H1 (cell line): Measurements from ENCODE around the gene SGPP2. TPM values are rescaled to one million over a fixed set of nuclear protein-coding genes. Genes with fewer than 3 reads are reported as not detected.

Experiments used
- CTCF ChIA-PET: fragments of 300-600 bp; sonication (Branson Sonifier 250); formaldehyde crosslinking; loops from one replicate; lab custom pipeline; 2021; ENCODE audit not compliant: partially characterized antibody; lab: Charles Lee
- POLR2A ChIA-PET: fragments of 300-600 bp; sonication (Branson Sonifier 250); formaldehyde crosslinking; loops from one replicate; lab custom pipeline; 2021; ENCODE audit warnings: inconsistent platforms; ENCODE audit not compliant: partially characterized antibody; lab: Charles Lee
- DNase-seq, 2 experiments: peaks; one replicate each; pipeline versions ENCODE4 v3.0.0 to v3.0.0-alpha.2; 2010 to 2022; ENCODE audit warnings: low spot score in 2 of 2, low read depth in 1 of 2, mixed read lengths in 1 of 2
- FAIRE-seq: peaks from 2 replicates; lab custom pipeline; 2011; peaks lifted over from hg19 to GRCh38; lab: Jason Lieb, UNC
- H2AFZ ChIP-seq: 2 replicates; pipeline ENCODE4 v1.8.1; 2012; ENCODE audit warnings: low read length, inconsistent platforms
- H2AK5ac ChIP-seq: 2 replicates; pipeline ENCODE4 v1.6.1; 2013; ENCODE audit warnings: low read depth, low read length
- H2BK120ac ChIP-seq: replicated peaks from 2 replicates; pipeline ENCODE3; 2013; ENCODE audit warnings: low read depth, low read length, inconsistent platforms
- H2BK12ac ChIP-seq: 2 replicates; pipeline ENCODE4 v1.6.1; 2013; ENCODE audit warnings: low read depth, low read length
- H2BK15ac ChIP-seq: 2 replicates; pipeline ENCODE4 v1.6.1; 2013; ENCODE audit warnings: low read length
- H2BK20ac ChIP-seq: 2 replicates; pipeline ENCODE4 v1.6.1; 2013; ENCODE audit warnings: low read length
- H2BK5ac ChIP-seq: 2 replicates; pipeline ENCODE4 v1.6.1; 2013; ENCODE audit warnings: low read depth, low read length
- H3K14ac ChIP-seq: 2 replicates; pipeline ENCODE4 v1.6.1; 2013; ENCODE audit warnings: inconsistent platforms; ENCODE audit not compliant: insufficient read length
- H3K18ac ChIP-seq: 2 replicates; pipeline ENCODE4 v1.6.1; 2013; ENCODE audit warnings: low read length; ENCODE audit errors: extremely low read depth
- H3K23ac ChIP-seq: 2 replicates; pipeline ENCODE4 v1.6.1; 2013; ENCODE audit warnings: inconsistent platforms; ENCODE audit not compliant: insufficient read length
- H3K23me2 ChIP-seq: 2 replicates; pipeline ENCODE4 v1.6.1; 2013; ENCODE audit warnings: low read depth, low read length
- H3K27ac ChIP-seq: 2 replicates; pipeline ENCODE4 v1.6.1; 2011; ENCODE audit warnings: low read depth, low read length, inconsistent platforms
- H3K27me3 ChIP-seq, 4 experiments: replicated peaks in 1 of 4; 1 replicate in 1 of 4; 2 replicates in 3 of 4; pipeline versions ENCODE4 v1.6.1 to v1.8.1; 2011 to 2013; ENCODE audit warnings: low read length in 3 of 4, mild to moderate bottlenecking in 3 of 4, inconsistent platforms in 2 of 4, mixed read lengths in 2 of 4, moderate library complexity in 1 of 4; ENCODE audit not compliant: control insufficient read depth in 3 of 4, insufficient read depth in 3 of 4; ENCODE audit errors: extremely low read depth in 1 of 4
- H3K36me3 ChIP-seq, 4 experiments: 2 replicates each; pipeline versions ENCODE4 v1.6.1 to v1.8.1; 2011 to 2013; ENCODE audit warnings: mild to moderate bottlenecking in 4 of 4, low read length in 3 of 4, moderate library complexity in 2 of 4, control low read depth in 1 of 4, inconsistent platforms in 1 of 4; ENCODE audit not compliant: insufficient read depth in 4 of 4, control insufficient read depth in 2 of 4
- H3K4ac ChIP-seq: replicated peaks from 2 replicates; pipeline ENCODE3; 2013; ENCODE audit warnings: low read length, low read depth, mixed read lengths, inconsistent platforms; ENCODE audit not compliant: insufficient read length
- H3K4me1 ChIP-seq, 4 experiments: replicated peaks in 1 of 4; 1 replicate in 1 of 4; 2 replicates in 3 of 4; pipeline versions ENCODE4 v1.6.1 to v1.8.1; 2011 to 2013; ENCODE audit warnings: low read length in 3 of 4, inconsistent platforms in 2 of 4, mixed read lengths in 1 of 4; ENCODE audit not compliant: insufficient read depth in 4 of 4, control insufficient read depth in 3 of 4
- H3K4me2 ChIP-seq, 2 experiments: 2 replicates each; pipeline versions ENCODE4 v1.6.1 to v1.8.1; 2011 to 2013; ENCODE audit warnings: low read depth in 2 of 2, low read length in 2 of 2, control low read depth in 1 of 2, inconsistent platforms in 1 of 2, mild to moderate bottlenecking in 1 of 2; ENCODE audit not compliant: insufficient read depth in 1 of 2
- H3K4me3 ChIP-seq, 4 experiments: fragments of 200-600, 300-600 bp in 1 of 4; sonication (generic), shearing (Covaris generic), sonication (Bioruptor Twin) in 1 of 4; 2 replicates each; pipeline versions ENCODE4 v1.5.1 to v1.8.1; 2011 to 2016; ENCODE audit warnings: low read length in 4 of 4, low read depth in 3 of 4, control low read depth in 2 of 4, inconsistent platforms in 2 of 4, mild to moderate bottlenecking in 2 of 4, mixed read lengths in 1 of 4, moderate library complexity in 1 of 4; ENCODE audit not compliant: insufficient read depth in 2 of 4; ENCODE audit errors: extremely low read depth in 1 of 4
- H3K56ac ChIP-seq: replicated peaks from 2 replicates; pipeline ENCODE3; 2013; ENCODE audit warnings: low read depth, mild to moderate bottlenecking, mixed read lengths, low read length, inconsistent platforms; ENCODE audit not compliant: insufficient read length
- H3K79me1 ChIP-seq: 2 replicates; pipeline ENCODE4 v1.6.1; 2013; ENCODE audit warnings: low read depth, low read length, control low read depth
- H3K79me2 ChIP-seq, 2 experiments: 2 replicates each; pipeline versions ENCODE4 v1.6.1 to v1.8.1; 2012 to 2013; ENCODE audit warnings: low read length in 2 of 2, mild to moderate bottlenecking in 2 of 2, inconsistent platforms in 1 of 2; ENCODE audit not compliant: insufficient read depth in 2 of 2, control insufficient read depth in 1 of 2
- H3K9ac ChIP-seq, 4 experiments: replicated peaks in 1 of 4; 1 replicate in 1 of 4; 2 replicates in 3 of 4; pipeline versions ENCODE4 v1.6.1 to v1.8.1; 2011 to 2013; ENCODE audit warnings: low read depth in 3 of 4, low read length in 3 of 4, control low read depth in 2 of 4, mild to moderate bottlenecking in 2 of 4, moderate library complexity in 2 of 4, inconsistent platforms in 1 of 4; ENCODE audit errors: extremely low read depth in 1 of 4
- H3K9me3 ChIP-seq, 2 experiments: 2 replicates each; pipeline versions ENCODE4 v1.6.1 to v1.8.1; 2012 to 2013; ENCODE audit warnings: mild to moderate bottlenecking in 2 of 2, moderate library complexity in 2 of 2, control low read depth in 1 of 2, inconsistent platforms in 1 of 2, low read depth in 1 of 2, low read length in 1 of 2, mixed read lengths in 1 of 2; ENCODE audit not compliant: insufficient read depth in 2 of 2
- H4K20me1 ChIP-seq, 2 experiments: replicated peaks in 1 of 2; 2 replicates each; pipeline versions ENCODE3 to v1.8.1; 2011 to 2013; ENCODE audit warnings: inconsistent platforms in 2 of 2, low read length in 2 of 2, mild to moderate bottlenecking in 1 of 2; ENCODE audit not compliant: insufficient read depth in 2 of 2, control insufficient read depth in 1 of 2
- H4K5ac ChIP-seq: 2 replicates; pipeline ENCODE4 v1.6.1; 2013; ENCODE audit warnings: low read length, low read depth, mixed read lengths, inconsistent platforms; ENCODE audit not compliant: insufficient read length
- H4K8ac ChIP-seq: 2 replicates; pipeline ENCODE4 v1.8.0; 2013; ENCODE audit warnings: mild to moderate bottlenecking, moderate library complexity, low read length, inconsistent platforms; ENCODE audit not compliant: insufficient read depth; ENCODE audit errors: extremely low read depth
- H4K91ac ChIP-seq: replicated peaks from 2 replicates; pipeline ENCODE3; 2013; ENCODE audit warnings: low read length, mixed read lengths, inconsistent platforms; ENCODE audit not compliant: insufficient read length
- ASH2L ChIP-seq: fragments of 200-600, 300-600 bp; sonication (generic); IDR thresholded peaks from one replicate; pipeline ENCODE4 v1.7.1; 2017; ENCODE audit warnings: low read length
- BACH1 ChIP-seq: IDR thresholded peaks from 2 replicates; pipeline ENCODE4 v1.6.1; 2012; ENCODE audit warnings: low read length, improper control_type of control experiment
- BRCA1 ChIP-seq: IDR thresholded peaks from 2 replicates; pipeline ENCODE4 v1.6.1; 2012; ENCODE audit warnings: low read depth, low read length, improper control_type of control experiment
- CBX8 ChIP-seq: fragments of 300-800, 300-1000 bp; sonication (generic); IDR thresholded peaks from 2 replicates; pipeline ENCODE4 v1.7.1; 2016; ENCODE audit warnings: low read depth, low read length, borderline replicate concordance
- RBBP5 ChIP-seq: IDR thresholded peaks from 2 replicates; pipeline ENCODE4 v1.7.1; 2012; ENCODE audit warnings: low read depth, mild to moderate bottlenecking, inconsistent platforms, low read length, moderate library complexity, borderline replicate concordance
- RXRA ChIP-seq: IDR thresholded peaks from 2 replicates; pipeline ENCODE4 v1.6.1; 2011; ENCODE audit warnings: low read depth, mild to moderate bottlenecking, low read length, moderate library complexity; ENCODE audit not compliant: insufficient read depth
- TCF12 ChIP-seq: IDR thresholded peaks from 2 replicates; pipeline ENCODE4 v1.6.1; 2011; ENCODE audit warnings: low read depth, mild to moderate bottlenecking, low read length
- WGBS, 2 experiments: shearing (Covaris generic) in 1 of 2; methylation state at CpG; one replicate each; pipeline versions ENCODE4 v1.1.6 to v1.1.7; 2013 to 2015; ENCODE audit warnings: low lambda C conversion rate in 2 of 2, mixed read lengths in 2 of 2, inconsistent platforms in 1 of 2, low coverage in 1 of 2, missing lambda C conversion rate in 1 of 2; ENCODE audit not compliant: insufficient replicate concordance in 2 of 2, insufficient coverage in 1 of 2, insufficient read length in 1 of 2; ENCODE audit errors: extremely low coverage in 1 of 2, missing lambda C conversion rate in 1 of 2; 5-methylcytosine and 5-hydroxymethylcytosine counted together
- polyA plus RNA-seq, 7 experiments: library from polyadenylated mRNA; depleted of rRNA in 3 of 7; stranded (reverse) in 5 of 7; unstranded in 2 of 7; fragments of >200 nt in 5 of 7; fragments of 200-250 nt in 2 of 7; gene quantifications; 1 replicate in 5 of 7; 2 replicates in 1 of 7; 4 replicates in 1 of 7; pipeline versions ENCODE4 v1.2.1 to v1.2.3, GENCODE V29; 2011 to 2013; ENCODE audit warnings: missing spikeins in 2 of 7, mixed read lengths in 2 of 7
- total RNA-seq: library from RNA; stranded (reverse); fragmentation: NEBNext Ultra II Directional; extraction: Animal tissue kit (Norgen Biotek cat#: 25700); gene quantifications from 2 replicates; pipeline ENCODE4 v1.2.1, GENCODE V29; 2021

Gene SGPP2
- total and polyA plus RNA-seq, 2 of the 8 experiments (the other 6 are each of a cell fraction or from before 2014, with no cell fraction given), result 0.29 TPM; not detected in 1

GRCh38 chr2:222420508-222420907, 3.8 kb upstream of the SGPP2 start:
- H3K4me2 ChIP-seq, result no peak overlapping the region
- no peak overlapping the region for H2BK20ac ChIP-seq
- H3K4me3 ChIP-seq, result no peak overlapping the region
- no peak overlapping the region for H2BK5ac ChIP-seq
- H4K5ac ChIP-seq, result no peak overlapping the region
- no peak overlapping the region for H4K8ac ChIP-seq
- no peak overlapping the region for H2AFZ ChIP-seq
- no peaks in the 10 kb centered on the region for H3K9me3 ChIP-seq
- no peaks in the 10 kb centered on the region for H4K20me1 ChIP-seq
- no peak overlapping the region for H2BK15ac ChIP-seq
- H3K27ac ChIP-seq, result no peak overlapping the region
- 85% methylated on average over 1 of the region's 1 CpG; no CpG with 5 or more reads in 1 of the 2 experiments for WGBS, 2 experiments
- FAIRE-seq (no peak), DNase-seq (no peak)
- CTCF ChIA-PET, result interaction anchor here (0.6 to 1.7 kb wide), 3 partner anchors 141 to 396 kb away, joined by 3 to 4 read pairs (median 4); no protein-coding TSS in a partner anchor
- peaks cover 0 to 4% (median 0%) of the 10 kb centered on the region in 4 experiments; a peak in 1 of 8 replicates for H3K36me3 ChIP-seq
- no peak overlapping the region for H3K18ac ChIP-seq
- H3K23me2 ChIP-seq, result peaks cover 3% of the 10 kb centered on the region; the same call in 1 of the 2 replicates
- H3K27me3 ChIP-seq, result peaks cover 35 to 45% (median 41%) of the 10 kb centered on the region in 4 experiments
- TF ChIP-seq BRCA1 (no peak), RBBP5 (no peak), CBX8 (no peak), TCF12 (no peak), RXRA (no peak), ASH2L (no peak), BACH1 (no peak)
- TF ChIP-seq, all 59 proteins: peak for 0
- Histone ChIP-seq H3K56ac (no peak overlapping the region), H2AK5ac (no peak overlapping the region), H4K91ac (no peak overlapping the region), H3K23ac (no peak overlapping the region), H3K79me2 (no peaks in the 10 kb centered on the region), H2BK120ac (no peak overlapping the region), H2BK12ac (no peak overlapping the region), H3K4ac (no peak overlapping the region), H3K79me1 (no peaks in the 10 kb centered on the region), H3K4me1 (peaks cover 2 to 8% (median 5%) of the 10 kb centered on the region in 4 experiments; a peak in 5 of 7 replicates), H3K9ac (no peak overlapping the region), H3K14ac (no peak overlapping the region)
- POLR2A ChIA-PET, result no interaction called here
